ENCODE results near the gene SMOC1.

DNA sequence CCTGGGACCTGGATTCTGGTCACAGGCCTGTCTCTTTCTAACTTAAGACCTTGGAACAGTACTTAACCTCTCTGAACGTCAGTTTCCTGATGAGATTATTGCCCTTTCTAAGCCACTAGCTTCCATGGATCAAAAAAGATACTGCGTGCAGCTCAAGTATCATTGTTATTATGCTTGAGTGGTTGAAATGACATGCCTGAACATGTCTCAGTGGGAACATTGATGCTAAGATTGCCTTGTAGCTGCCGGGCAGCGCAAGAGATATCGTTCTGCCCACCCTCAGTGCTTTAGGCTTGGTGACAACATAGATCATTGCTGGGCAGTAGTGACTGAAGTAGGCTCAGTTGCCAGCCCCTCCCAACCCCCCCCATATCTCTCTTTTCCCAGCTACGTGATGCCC is 131.9 kb downstream of the SMOC1 start:
- TF ChIP-seq POLR2A (IDR thresholded peaks at IDR 0.05; ENCODE audit: low read depth, low read length): no peak
- no peak for TF ChIP-seq POLR2AphosphoS5 (IDR thresholded peaks at IDR 0.05; ENCODE audit: low read depth, low read length)
- TF ChIP-seq TAF1 (IDR thresholded peaks at IDR 0.05; ENCODE audit: low read depth, low read length): no peak
- no peak for TF ChIP-seq PAX5 (IDR thresholded peaks at IDR 0.05; ENCODE audit: insufficient read depth, low read length, severe bottlenecking)
